Stimulated activated naive CD8-positive, alpha-beta T cell treated with anti-CD3 and anti-CD28 coated beads, Interleukin-15, Interleukin-2, amounts not matched to agents 100 ng/mL and 50 ng/mL, for 24 hours (primary cell): Measurements from ENCODE around the gene KDM3B.
"Not testable (repeated sequence)": the region's sequence is repeated elsewhere in the genome, so short reads cannot be mapped to it uniquely, and the experiment has no call there.

Experiments
- H3K27ac Mint-ChIP-seq: one replicate; pipeline ENCODE4 v1.8.0; 2021; ENCODE audit warnings: mild to moderate bottlenecking, mixed read lengths
- H3K27me3 Mint-ChIP-seq: one replicate; pipeline ENCODE4 v1.8.0; 2021; ENCODE audit warnings: mixed read lengths
- H3K36me3 Mint-ChIP-seq: one replicate; pipeline ENCODE4 v1.8.0; 2021; ENCODE audit warnings: low read depth, mixed read lengths
- H3K4me1 Mint-ChIP-seq: one replicate; pipeline ENCODE4 v1.8.0; 2021; ENCODE audit warnings: low read depth, mixed read lengths
- H3K4me3 Mint-ChIP-seq: one replicate; pipeline ENCODE4 v1.8.0; 2021; ENCODE audit warnings: mild to moderate bottlenecking, mixed read lengths
- H3K9me3 Mint-ChIP-seq: one replicate; pipeline ENCODE4 v1.8.0; 2021; ENCODE audit warnings: mixed read lengths

Gene KDM3B

GRCh38 chr5:138352071-138352721 lies at the start of gene KDM3B:
Gene KDM3B (plus strand): TSS chr5:138352685. CDS start chr5:138352796, 111 bp downstream.
- peak within 1 kb of the TSS; percentile 93 for H3K27ac Mint-ChIP-seq
- H3K4me3 Mint-ChIP-seq, result peak within 1 kb of the TSS; percentile 96

DNA sequence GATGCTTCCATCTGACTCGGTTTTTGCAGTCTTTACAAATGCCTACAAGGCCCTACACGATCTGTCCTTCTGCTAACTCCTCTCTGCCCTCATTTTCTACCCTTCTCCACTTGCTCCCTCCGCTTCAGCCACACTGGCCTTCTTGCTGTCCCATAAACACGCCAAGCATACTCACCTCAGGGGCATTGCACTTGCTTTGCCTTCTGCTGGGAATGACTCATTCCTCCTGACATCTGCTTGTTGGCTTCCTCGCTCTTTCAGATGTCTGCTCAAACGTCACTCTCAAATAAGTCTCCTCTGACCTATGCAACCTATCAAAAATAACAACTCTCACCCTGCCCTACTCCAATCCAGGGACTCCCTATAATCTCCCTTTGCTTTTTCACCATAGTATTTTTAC lies 49.1 kb upstream of the KDM3B start:
- Mint-ChIP-seq H3K36me3 (no peaks in the 10 kb centered on the region), H3K4me1 (no peaks in the 10 kb centered on the region), H3K9me3 (no peaks in the 10 kb centered on the region), H3K27me3 (no peaks in the 10 kb centered on the region), H3K27ac (no peak overlapping the region), H3K4me3 (no peak overlapping the region)

More at GRCh38 chr5:138352071-138352721, at the start of gene KDM3B:
- Mint-ChIP-seq H3K9me3 (peaks cover 6% of the 10 kb centered on the region), H3K27me3 (no peaks in the 10 kb centered on the region), H3K36me3 (peaks cover 26% of the 10 kb centered on the region), H3K4me1 (peaks cover 52% of the 10 kb centered on the region)

DNA sequence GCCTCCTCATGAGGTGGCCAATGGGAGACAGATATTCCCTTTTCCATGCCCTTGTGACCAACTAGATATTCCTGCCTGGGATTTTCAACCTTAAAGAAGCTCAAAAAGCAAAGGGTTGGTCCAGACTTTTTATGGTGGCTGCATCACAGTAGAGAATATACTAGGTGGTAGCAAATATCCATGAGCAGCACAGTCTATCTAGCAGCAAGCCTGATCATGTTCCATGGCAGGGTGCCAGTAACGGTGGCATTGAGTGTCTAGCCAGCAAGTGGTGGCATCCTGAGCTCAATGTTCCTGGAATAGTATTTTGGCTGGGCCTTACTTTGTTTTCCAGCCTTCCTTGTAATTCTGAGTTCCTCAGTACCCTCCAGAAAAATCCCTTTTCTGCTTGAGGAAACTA lies 46.7 kb upstream of the KDM3B start:
- no peaks in the 10 kb centered on the region for H3K4me1 Mint-ChIP-seq
- no peak overlapping the region for H3K27ac Mint-ChIP-seq
- H3K36me3 Mint-ChIP-seq, result no peaks in the 10 kb centered on the region
- H3K27me3 Mint-ChIP-seq, result no peaks in the 10 kb centered on the region
- no peaks in the 10 kb centered on the region for H3K9me3 Mint-ChIP-seq
- H3K4me3 Mint-ChIP-seq, result no peak overlapping the region

DNA sequence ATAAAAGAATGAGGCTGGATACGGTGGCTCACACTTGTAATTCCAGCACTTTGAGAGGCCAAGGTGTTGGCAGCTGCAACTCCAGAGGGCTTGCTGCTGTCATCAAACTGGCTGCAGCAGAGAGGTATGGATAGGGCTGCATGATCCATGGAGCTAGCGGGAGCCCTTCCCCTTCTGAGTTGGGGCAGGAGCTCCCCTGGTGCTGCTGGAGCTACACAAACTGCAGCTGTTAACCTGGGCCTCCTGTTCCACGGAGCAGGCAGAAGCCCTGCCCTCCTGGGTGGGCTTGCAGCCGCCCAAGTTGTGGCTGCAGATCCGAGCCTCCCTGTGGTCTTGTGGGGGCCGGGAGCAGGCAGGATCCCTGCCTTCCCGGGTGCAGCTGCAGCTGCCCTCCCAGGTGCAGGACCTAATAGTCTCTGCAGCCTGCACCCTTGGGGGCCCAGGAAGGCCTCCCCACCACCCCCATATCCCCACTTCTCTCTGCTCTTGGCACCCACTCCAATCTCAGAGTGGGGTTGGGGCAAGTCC lies 36.7 kb upstream of the KDM3B start:
- Mint-ChIP-seq H3K36me3 (no peaks in the 10 kb centered on the region), H3K27ac (no peak overlapping the region), H3K27me3 (no peaks in the 10 kb centered on the region), H3K4me3 (no peak overlapping the region), H3K9me3 (no peaks in the 10 kb centered on the region), H3K4me1 (no peaks in the 10 kb centered on the region)

DNA sequence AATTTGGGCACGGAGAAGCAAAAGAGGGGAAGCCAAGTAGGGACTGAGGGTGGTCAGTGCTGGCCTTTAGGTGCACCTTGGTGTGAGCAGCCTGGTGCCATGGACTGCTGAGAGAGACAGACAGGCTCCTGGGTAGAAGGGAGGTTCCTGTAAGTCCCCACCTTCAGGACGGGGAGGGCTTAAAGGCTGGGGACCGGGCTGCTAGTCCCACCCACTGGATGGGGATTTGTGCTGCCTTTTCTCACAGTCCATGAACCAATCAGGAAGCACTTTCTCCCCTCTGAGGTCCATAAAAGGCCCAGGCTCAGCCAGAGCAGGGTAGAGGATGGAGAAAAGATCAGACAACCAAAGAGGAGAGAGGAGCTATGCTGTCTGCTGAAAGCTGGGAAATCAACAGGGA lies 36.1 kb upstream of the KDM3B start:
- no peaks in the 10 kb centered on the region for H3K4me1 Mint-ChIP-seq
- H3K27me3 Mint-ChIP-seq, result no peaks in the 10 kb centered on the region
- H3K36me3 Mint-ChIP-seq, result no peaks in the 10 kb centered on the region
- H3K4me3 Mint-ChIP-seq, result no peak overlapping the region
- no peaks in the 10 kb centered on the region for H3K9me3 Mint-ChIP-seq
- no peak overlapping the region for H3K27ac Mint-ChIP-seq

DNA sequence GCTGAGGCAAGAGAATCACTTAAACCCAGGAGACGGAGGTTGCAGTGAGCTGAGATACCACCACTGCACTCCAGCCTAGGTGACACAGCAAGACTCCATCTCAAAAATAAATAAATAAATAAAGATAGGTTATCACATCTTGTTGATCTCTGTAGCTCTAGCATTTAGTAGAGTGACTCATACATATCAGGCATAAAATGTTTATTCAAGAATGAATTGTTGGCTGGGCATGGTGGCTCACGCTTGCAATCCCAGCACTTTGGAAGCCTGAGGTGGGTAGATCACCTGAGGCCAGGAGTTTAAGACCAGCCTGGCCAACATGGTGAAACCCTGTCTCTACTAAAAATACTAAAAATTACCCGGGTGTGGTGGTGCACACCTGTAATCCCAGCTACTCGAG lies 34.3 kb upstream of the KDM3B start:
- H3K9me3 Mint-ChIP-seq, H3K4me3 Mint-ChIP-seq, H3K36me3 Mint-ChIP-seq, H3K27me3 Mint-ChIP-seq, H3K4me1 Mint-ChIP-seq, H3K27ac Mint-ChIP-seq: not testable (repeated sequence)

DNA sequence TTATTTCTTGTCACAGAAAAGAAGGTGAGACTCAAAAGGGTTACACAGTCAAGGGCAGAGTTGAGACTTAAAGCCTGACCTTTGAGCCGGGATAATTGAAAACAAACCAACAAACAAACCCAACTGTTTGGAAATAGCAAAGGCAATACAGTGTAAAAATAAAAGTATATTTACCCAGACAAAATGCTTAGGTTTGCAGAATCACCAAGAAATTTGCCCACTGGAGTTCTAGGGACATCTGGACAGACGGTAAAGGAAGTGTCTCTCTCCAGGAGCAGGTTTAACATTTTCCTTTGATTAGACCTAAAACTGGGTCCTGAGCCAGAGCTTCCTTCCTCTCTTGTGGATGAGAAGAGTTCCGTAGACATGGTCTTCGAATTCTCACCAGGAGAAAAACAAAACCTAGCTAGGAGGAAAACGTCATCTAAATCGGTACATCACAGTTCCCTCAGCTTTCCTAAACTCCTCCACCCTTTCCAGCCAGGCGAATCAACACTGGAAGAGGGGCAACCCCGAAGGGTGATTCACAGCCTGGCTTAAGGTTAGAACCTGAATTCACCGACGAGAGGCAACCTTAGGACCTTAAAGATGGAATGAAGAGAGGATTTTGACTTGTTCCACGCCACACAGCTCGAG lies 21.6 kb upstream of the KDM3B start:
- H3K27me3 Mint-ChIP-seq, result no peaks in the 10 kb centered on the region
- H3K4me1 Mint-ChIP-seq, result peaks cover 16% of the 10 kb centered on the region
- peak overlapping the region; percentile 90 for H3K4me3 Mint-ChIP-seq
- H3K27ac Mint-ChIP-seq, result peak overlapping the region; percentile 89
- H3K36me3 Mint-ChIP-seq, result no peaks in the 10 kb centered on the region
- H3K9me3 Mint-ChIP-seq, result no peaks in the 10 kb centered on the region

- Mint-ChIP-seq H3K4me3 (peak within 1 kb of the TSS; percentile 90), H3K27ac (peak within 1 kb of the TSS; percentile 89), H3K27me3 (no peaks in the 10 kb centered on the region), H3K36me3 (no peaks in the 10 kb centered on the region), H3K9me3 (no peaks in the 10 kb centered on the region), H3K4me1 (peaks cover 18% of the 10 kb centered on the region)
Observed at GRCh38 chr5:138331449-138332368, 20.8 kb upstream of the KDM3B start, which contains the start of gene CDC25C. Gene CDC25C (minus strand): TSS chr5:138331804. CDS start chr5:138331180, 624 bp downstream.

GRCh38 chr5:138334867-138335447 lies 17.5 kb upstream of the KDM3B start:
- Mint-ChIP-seq H3K27ac (no peak overlapping the region), H3K4me3 (no peak overlapping the region), H3K4me1 (peaks cover 39% of the 10 kb centered on the region), H3K36me3 (peaks cover 3% of the 10 kb centered on the region), H3K9me3 (no peaks in the 10 kb centered on the region), H3K27me3 (no peaks in the 10 kb centered on the region)

GRCh38 chr5:138336952-138337684 lies 15.4 kb upstream of the KDM3B start:
- H3K4me1 Mint-ChIP-seq, result peaks cover 37% of the 10 kb centered on the region
- peak overlapping the region; percentile 98 for H3K27ac Mint-ChIP-seq
- peak overlapping the region; percentile 88 for H3K4me3 Mint-ChIP-seq
- no peaks in the 10 kb centered on the region for H3K9me3 Mint-ChIP-seq
- peaks cover 15% of the 10 kb centered on the region for H3K36me3 Mint-ChIP-seq
- H3K27me3 Mint-ChIP-seq, result no peaks in the 10 kb centered on the region

- H3K27ac Mint-ChIP-seq, result peak within 1 kb of the TSS; percentile 98
- no peaks in the 10 kb centered on the region for H3K27me3 Mint-ChIP-seq
- peaks cover 16% of the 10 kb centered on the region for H3K36me3 Mint-ChIP-seq
- H3K9me3 Mint-ChIP-seq, result no peaks in the 10 kb centered on the region
- peaks cover 35% of the 10 kb centered on the region for H3K4me1 Mint-ChIP-seq
- peak within 1 kb of the TSS; percentile 88 for H3K4me3 Mint-ChIP-seq
Observed at GRCh38 chr5:138337685-138338410, 14.6 kb upstream of the KDM3B start, which contains the start of gene FAM53C. Gene FAM53C (plus strand): TSS chr5:138338266. CDS start chr5:138341336, 3,070 bp downstream.

DNA sequence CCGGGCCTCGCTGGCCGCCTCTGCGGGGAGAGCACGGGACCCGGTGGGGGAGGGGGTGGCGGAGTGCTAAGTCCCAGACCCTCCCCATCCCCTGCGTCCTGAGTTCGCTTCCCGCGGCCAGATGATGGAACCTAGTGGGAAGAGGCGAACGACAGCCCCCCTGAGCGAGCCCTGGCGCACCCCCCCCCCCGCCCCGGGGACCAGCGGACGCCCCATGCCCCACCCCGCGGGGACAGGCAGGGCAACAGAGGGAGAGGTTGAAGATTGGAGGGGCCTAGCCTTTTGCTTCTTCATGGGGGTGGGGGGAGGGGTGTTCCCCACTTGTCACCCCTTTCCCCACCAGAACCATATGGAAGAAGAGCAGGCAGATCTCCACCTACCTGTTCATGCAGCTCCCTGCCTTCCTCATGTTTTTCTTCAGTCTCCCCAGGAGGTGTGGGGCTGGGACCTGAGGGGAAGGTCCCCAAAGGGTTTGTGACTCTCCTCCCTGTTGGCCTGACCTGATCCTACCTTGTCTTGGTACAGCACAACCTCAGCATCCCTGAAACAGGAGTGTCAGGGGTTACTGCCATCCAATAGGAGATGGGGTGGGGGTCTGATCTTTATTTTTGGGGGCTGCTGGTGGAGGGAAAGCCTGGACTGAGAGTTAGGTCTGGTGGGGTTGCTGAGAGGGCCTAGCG lies 13.9 kb upstream of the KDM3B start:
- Mint-ChIP-seq H3K36me3 (peaks cover 19% of the 10 kb centered on the region), H3K9me3 (no peaks in the 10 kb centered on the region), H3K27me3 (no peaks in the 10 kb centered on the region), H3K4me3 (peak overlapping the region; percentile 88), H3K27ac (peak overlapping the region; percentile 85), H3K4me1 (peaks cover 35% of the 10 kb centered on the region)

DNA sequence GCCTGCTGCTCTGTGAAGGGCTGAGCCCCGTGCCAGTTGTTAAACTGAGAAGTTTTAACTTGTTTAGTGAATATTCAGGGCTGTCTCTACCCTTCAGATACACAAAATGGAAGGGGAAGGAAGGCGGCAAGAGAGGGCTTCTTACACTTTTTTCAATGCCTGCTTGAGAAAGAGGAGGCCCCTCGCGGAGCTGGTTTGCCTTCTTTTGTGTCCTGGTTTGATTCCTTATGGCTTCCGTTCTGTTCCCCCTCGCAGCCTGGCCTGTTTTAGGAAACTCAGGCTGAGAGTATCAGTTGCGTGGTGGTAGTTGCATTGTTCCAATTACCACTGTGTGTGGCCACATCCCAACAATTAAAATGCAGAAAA lies 13.4 kb upstream of the KDM3B start:
- H3K9me3 Mint-ChIP-seq, result no peaks in the 10 kb centered on the region
- no peaks in the 10 kb centered on the region for H3K27me3 Mint-ChIP-seq
- H3K4me1 Mint-ChIP-seq, result peaks cover 35% of the 10 kb centered on the region
- peaks cover 24% of the 10 kb centered on the region for H3K36me3 Mint-ChIP-seq
- H3K27ac Mint-ChIP-seq, result peak overlapping the region; percentile 85
- H3K4me3 Mint-ChIP-seq, result peak overlapping the region; percentile 85
